ENCODE data around the gene ABCA2. TPM values are rescaled to one million over a fixed set of nuclear protein-coding genes. Genes with fewer than 3 reads are reported as not detected.

The ABCA2 gene
- total and polyA plus RNA-seq, 4 donors = 9.0 to 60.0 (median 37.7) TPM

- no peak for DNase-seq
- intact Hi-C loops (cut with DNase I) = loop anchor here (5.0 to 10.0 kb wide), 2 partner anchors 46 to 148 kb away; partner anchors contain the start of genes AJM1 (in 1 of the 2), C8G (in 1 of the 2) and PHPT1 (in 1 of the 2)
- no peak overlapping the region for H3K27ac ChIP-seq (ENCODE audit: low read depth in 1 of 2, low read length in 2 of 2)
- H3K27me3 ChIP-seq (ENCODE audit: control insufficient read depth in 1 of 2, insufficient read depth in 2 of 2, low read length in 1 of 2) = no peaks in the 10 kb centered on the region
- ATAC-seq (ENCODE audit: low FRiP score) = no peak
- peaks cover 0 to 4% of the 10 kb centered on the region in 2 donors for H3K4me1 ChIP-seq (ENCODE audit: control insufficient read depth in 1 of 2, insufficient read depth in 2 of 2, low read length in 2 of 2)
- WGBS, 2 donors = 38 to 45% methylated on average over 18 of the region's 18 CpGs
- peak overlapping the region; percentile 65 to 85 for H3K4me3 ChIP-seq (ENCODE audit: low read length in 2 of 2)
- H3K36me3 ChIP-seq (ENCODE audit: control insufficient read depth in 1 of 2, insufficient read depth in 2 of 2, low read length in 1 of 2) = no peaks in the 10 kb centered on the region
- H3K9me3 ChIP-seq (ENCODE audit: control insufficient read depth, low read length) = no peaks in the 10 kb centered on the region
Measured at GRCh38 chr9:136992819-136993369, 35.1 kb downstream of the ABCA2 start.

- intact Hi-C loops (cut with DNase I) = loop anchor here (5.0 to 10.0 kb wide), 2 partner anchors 45 to 147 kb away; partner anchors contain the start of genes AJM1 (in 1 of the 2), C8G (in 1 of the 2) and PHPT1 (in 1 of the 2)
- H3K4me1 ChIP-seq (ENCODE audit: control insufficient read depth in 1 of 2, insufficient read depth in 2 of 2, low read length in 2 of 2) = peaks cover 0 to 4% of the 10 kb centered on the region in 2 donors
- 0 to 2% methylated on average over 54 to 92 of the region's 92 CpGs for WGBS, 2 donors
Measured at GRCh38 chr9:136991993-136992818, 35.8 kb downstream of the ABCA2 start, which contains the start of gene PAXX. TSS of gene PAXX (plus strand) at chr9:136992422. CDS start at chr9:136992444, 22 bp downstream.

GRCh38 chr9:136990242-136990911 lies 37.7 kb downstream of the ABCA2 start:
- no peak for DNase-seq
- 87 to 92% methylated on average over 10 of the region's 10 CpGs for WGBS, 2 donors
- Histone ChIP-seq H3K27me3 (ENCODE audit: control insufficient read depth in 1 of 2, insufficient read depth in 2 of 2, low read length in 1 of 2) (no peaks in the 10 kb centered on the region), H3K9me3 (ENCODE audit: control insufficient read depth, low read length) (no peaks in the 10 kb centered on the region), H3K36me3 (ENCODE audit: control insufficient read depth in 1 of 2, insufficient read depth in 2 of 2, low read length in 1 of 2) (no peaks in the 10 kb centered on the region), H3K4me1 (ENCODE audit: control insufficient read depth in 1 of 2, insufficient read depth in 2 of 2, low read length in 2 of 2) (peaks cover 0 to 4% of the 10 kb centered on the region in 2 donors), H3K4me3 (ENCODE audit: low read length in 2 of 2) (no peak overlapping the region), H3K27ac (ENCODE audit: low read depth in 1 of 2, low read length in 2 of 2) (no peak overlapping the region)
- intact Hi-C loops (cut with DNase I) = loop anchor here (5.0 to 10.0 kb wide), 2 partner anchors 43 to 146 kb away; partner anchors contain the start of genes AJM1 (in 1 of the 2), C8G (in 1 of the 2) and PHPT1 (in 1 of the 2)
- ATAC-seq (ENCODE audit: low FRiP score) = no peak

More at GRCh38 chr9:136991993-136992818, 35.8 kb downstream of the ABCA2 start, which contains the start of gene PAXX:
- H3K27me3 ChIP-seq (ENCODE audit: control insufficient read depth in 1 of 2, insufficient read depth in 2 of 2, low read length in 1 of 2) = no peaks in the 10 kb centered on the region
- H3K27ac ChIP-seq (ENCODE audit: low read depth in 1 of 2, low read length in 2 of 2) = no peak within 1 kb of the TSS
- ATAC-seq (ENCODE audit: low FRiP score) (peak; percentile 94), DNase-seq (peak; percentile 96 to 98)
- H3K9me3 ChIP-seq (ENCODE audit: control insufficient read depth, low read length) = no peaks in the 10 kb centered on the region
- peak within 1 kb of the TSS; percentile 65 to 85 for H3K4me3 ChIP-seq (ENCODE audit: low read length in 2 of 2)
- no peaks in the 10 kb centered on the region for H3K36me3 ChIP-seq (ENCODE audit: control insufficient read depth in 1 of 2, insufficient read depth in 2 of 2, low read length in 1 of 2)

GRCh38 chr9:136988872-136989271 lies 39.2 kb downstream of the ABCA2 start:
- Histone ChIP-seq H3K9me3 (ENCODE audit: control insufficient read depth, low read length) (no peaks in the 10 kb centered on the region), H3K36me3 (ENCODE audit: control insufficient read depth in 1 of 2, insufficient read depth in 2 of 2, low read length in 1 of 2) (no peaks in the 10 kb centered on the region), H3K4me3 (ENCODE audit: low read length in 2 of 2) (no peak overlapping the region), H3K27me3 (ENCODE audit: control insufficient read depth in 1 of 2, insufficient read depth in 2 of 2, low read length in 1 of 2) (no peaks in the 10 kb centered on the region), H3K4me1 (ENCODE audit: control insufficient read depth in 1 of 2, insufficient read depth in 2 of 2, low read length in 2 of 2) (peaks cover 0 to 4% of the 10 kb centered on the region in 2 donors), H3K27ac (ENCODE audit: low read depth in 1 of 2, low read length in 2 of 2) (no peak overlapping the region)
- intact Hi-C loops (cut with DNase I) = no loop called here
- no peak for ATAC-seq (ENCODE audit: low FRiP score)
- WGBS, 2 donors = 95 to 96% methylated on average over 4 of the region's 4 CpGs
- DNase-seq = no peak

- Histone ChIP-seq H3K27ac (ENCODE audit: low read depth in 1 of 2, low read length in 2 of 2) (no peak overlapping the region), H3K4me3 (ENCODE audit: low read length in 2 of 2) (no peak overlapping the region), H3K27me3 (ENCODE audit: control insufficient read depth in 1 of 2, insufficient read depth in 2 of 2, low read length in 1 of 2) (no peaks in the 10 kb centered on the region), H3K4me1 (ENCODE audit: control insufficient read depth in 1 of 2, insufficient read depth in 2 of 2, low read length in 2 of 2) (no peaks in the 10 kb centered on the region), H3K36me3 (ENCODE audit: control insufficient read depth in 1 of 2, insufficient read depth in 2 of 2, low read length in 1 of 2) (no peaks in the 10 kb centered on the region), H3K9me3 (ENCODE audit: control insufficient read depth, low read length) (no peaks in the 10 kb centered on the region)
- ATAC-seq (ENCODE audit: low FRiP score) = no peak
- 22 to 28% methylated on average over 25 to 33 of the region's 33 CpGs for WGBS, 2 donors
- intact Hi-C loops (cut with DNase I) = no loop called here
- no peak for DNase-seq
Measured at GRCh38 chr9:136985853-136986252, 42.2 kb downstream of the ABCA2 start.

- Histone ChIP-seq H3K27me3 (ENCODE audit: control insufficient read depth in 1 of 2, insufficient read depth in 2 of 2, low read length in 1 of 2) (no peaks in the 10 kb centered on the region), H3K4me1 (ENCODE audit: control insufficient read depth in 1 of 2, insufficient read depth in 2 of 2, low read length in 2 of 2) (no peaks in the 10 kb centered on the region), H3K36me3 (ENCODE audit: control insufficient read depth in 1 of 2, insufficient read depth in 2 of 2, low read length in 1 of 2) (no peaks in the 10 kb centered on the region), H3K9me3 (ENCODE audit: control insufficient read depth, low read length) (no peaks in the 10 kb centered on the region), H3K4me3 (ENCODE audit: low read length in 2 of 2) (no peak overlapping the region), H3K27ac (ENCODE audit: low read depth in 1 of 2, low read length in 2 of 2) (no peak overlapping the region)
- WGBS, 2 donors = 8 to 9% methylated on average over 39 to 48 of the region's 48 CpGs
- DNase-seq (no peak), ATAC-seq (ENCODE audit: low FRiP score) (no peak)
- intact Hi-C loops (cut with DNase I) = no loop called here
Measured at GRCh38 chr9:136985027-136985602, 42.9 kb downstream of the ABCA2 start.

- no peaks in the 10 kb centered on the region for H3K36me3 ChIP-seq (ENCODE audit: control insufficient read depth in 1 of 2, insufficient read depth in 2 of 2, low read length in 1 of 2)
- no peaks in the 10 kb centered on the region for H3K4me1 ChIP-seq (ENCODE audit: control insufficient read depth in 1 of 2, insufficient read depth in 2 of 2, low read length in 2 of 2)
- no peak overlapping the region for H3K4me3 ChIP-seq (ENCODE audit: low read length in 2 of 2)
- intact Hi-C loops (cut with DNase I) = no loop called here
- no peak for ATAC-seq (ENCODE audit: low FRiP score)
- H3K9me3 ChIP-seq (ENCODE audit: control insufficient read depth, low read length) = no peaks in the 10 kb centered on the region
- no peaks in the 10 kb centered on the region for H3K27me3 ChIP-seq (ENCODE audit: control insufficient read depth in 1 of 2, insufficient read depth in 2 of 2, low read length in 1 of 2)
- H3K27ac ChIP-seq (ENCODE audit: low read depth in 1 of 2, low read length in 2 of 2) = no peak overlapping the region
- WGBS, 2 donors = 59 to 66% methylated on average over 16 to 29 of the region's 29 CpGs
- no peak for DNase-seq
Measured at GRCh38 chr9:136984464-136985026, 43.5 kb downstream of the ABCA2 start.
